H1 (cell line): ENCODE measurements around the gene VIPR2. TPM values are rescaled to one million over a fixed set of nuclear protein-coding genes. Genes with fewer than 3 reads are reported as not detected.

ENCODE experiments used
- CTCF ChIA-PET: fragments of 300-600 bp; sonication (Branson Sonifier 250); formaldehyde crosslinking; loops from one replicate; lab custom pipeline; 2021; ENCODE audit not compliant: partially characterized antibody; lab: Charles Lee
- POLR2A ChIA-PET: fragments of 300-600 bp; sonication (Branson Sonifier 250); formaldehyde crosslinking; loops from one replicate; lab custom pipeline; 2021; ENCODE audit warnings: inconsistent platforms; ENCODE audit not compliant: partially characterized antibody; lab: Charles Lee
- DNase-seq, 2 experiments: peaks; one replicate each; pipeline versions ENCODE4 v3.0.0 to v3.0.0-alpha.2; 2010 to 2022; ENCODE audit warnings: low spot score in 2 of 2, low read depth in 1 of 2, mixed read lengths in 1 of 2
- FAIRE-seq: peaks from 2 replicates; lab custom pipeline; 2011; peaks lifted over from hg19 to GRCh38; lab: Jason Lieb, UNC
- H2AFZ ChIP-seq: 2 replicates; pipeline ENCODE4 v1.8.1; 2012; ENCODE audit warnings: low read length, inconsistent platforms
- H2AK5ac ChIP-seq: 2 replicates; pipeline ENCODE4 v1.6.1; 2013; ENCODE audit warnings: low read depth, low read length
- H2BK120ac ChIP-seq: replicated peaks from 2 replicates; pipeline ENCODE3; 2013; ENCODE audit warnings: low read depth, low read length, inconsistent platforms
- H2BK12ac ChIP-seq: 2 replicates; pipeline ENCODE4 v1.6.1; 2013; ENCODE audit warnings: low read depth, low read length
- H2BK15ac ChIP-seq: 2 replicates; pipeline ENCODE4 v1.6.1; 2013; ENCODE audit warnings: low read length
- H2BK20ac ChIP-seq: 2 replicates; pipeline ENCODE4 v1.6.1; 2013; ENCODE audit warnings: low read length
- H2BK5ac ChIP-seq: 2 replicates; pipeline ENCODE4 v1.6.1; 2013; ENCODE audit warnings: low read depth, low read length
- H3K14ac ChIP-seq: 2 replicates; pipeline ENCODE4 v1.6.1; 2013; ENCODE audit warnings: inconsistent platforms; ENCODE audit not compliant: insufficient read length
- H3K18ac ChIP-seq: 2 replicates; pipeline ENCODE4 v1.6.1; 2013; ENCODE audit warnings: low read length; ENCODE audit errors: extremely low read depth
- H3K23ac ChIP-seq: 2 replicates; pipeline ENCODE4 v1.6.1; 2013; ENCODE audit warnings: inconsistent platforms; ENCODE audit not compliant: insufficient read length
- H3K23me2 ChIP-seq: 2 replicates; pipeline ENCODE4 v1.6.1; 2013; ENCODE audit warnings: low read depth, low read length
- H3K27ac ChIP-seq: 2 replicates; pipeline ENCODE4 v1.6.1; 2011; ENCODE audit warnings: low read depth, low read length, inconsistent platforms
- H3K27me3 ChIP-seq, 4 experiments: replicated peaks in 1 of 4; 1 replicate in 1 of 4; 2 replicates in 3 of 4; pipeline versions ENCODE4 v1.6.1 to v1.8.1; 2011 to 2013; ENCODE audit warnings: low read length in 3 of 4, mild to moderate bottlenecking in 3 of 4, inconsistent platforms in 2 of 4, mixed read lengths in 2 of 4, moderate library complexity in 1 of 4; ENCODE audit not compliant: control insufficient read depth in 3 of 4, insufficient read depth in 3 of 4; ENCODE audit errors: extremely low read depth in 1 of 4
- H3K36me3 ChIP-seq, 4 experiments: 2 replicates each; pipeline versions ENCODE4 v1.6.1 to v1.8.1; 2011 to 2013; ENCODE audit warnings: mild to moderate bottlenecking in 4 of 4, low read length in 3 of 4, moderate library complexity in 2 of 4, control low read depth in 1 of 4, inconsistent platforms in 1 of 4; ENCODE audit not compliant: insufficient read depth in 4 of 4, control insufficient read depth in 2 of 4
- H3K4ac ChIP-seq: replicated peaks from 2 replicates; pipeline ENCODE3; 2013; ENCODE audit warnings: low read length, low read depth, mixed read lengths, inconsistent platforms; ENCODE audit not compliant: insufficient read length
- H3K4me1 ChIP-seq, 4 experiments: replicated peaks in 1 of 4; 1 replicate in 1 of 4; 2 replicates in 3 of 4; pipeline versions ENCODE4 v1.6.1 to v1.8.1; 2011 to 2013; ENCODE audit warnings: low read length in 3 of 4, inconsistent platforms in 2 of 4, mixed read lengths in 1 of 4; ENCODE audit not compliant: insufficient read depth in 4 of 4, control insufficient read depth in 3 of 4
- H3K4me2 ChIP-seq, 2 experiments: 2 replicates each; pipeline versions ENCODE4 v1.6.1 to v1.8.1; 2011 to 2013; ENCODE audit warnings: low read depth in 2 of 2, low read length in 2 of 2, control low read depth in 1 of 2, inconsistent platforms in 1 of 2, mild to moderate bottlenecking in 1 of 2; ENCODE audit not compliant: insufficient read depth in 1 of 2
- H3K4me3 ChIP-seq, 4 experiments: fragments of 200-600, 300-600 bp in 1 of 4; sonication (generic), shearing (Covaris generic), sonication (Bioruptor Twin) in 1 of 4; 2 replicates each; pipeline versions ENCODE4 v1.5.1 to v1.8.1; 2011 to 2016; ENCODE audit warnings: low read length in 4 of 4, low read depth in 3 of 4, control low read depth in 2 of 4, inconsistent platforms in 2 of 4, mild to moderate bottlenecking in 2 of 4, mixed read lengths in 1 of 4, moderate library complexity in 1 of 4; ENCODE audit not compliant: insufficient read depth in 2 of 4; ENCODE audit errors: extremely low read depth in 1 of 4
- H3K56ac ChIP-seq: replicated peaks from 2 replicates; pipeline ENCODE3; 2013; ENCODE audit warnings: low read depth, mild to moderate bottlenecking, mixed read lengths, low read length, inconsistent platforms; ENCODE audit not compliant: insufficient read length
- H3K79me1 ChIP-seq: 2 replicates; pipeline ENCODE4 v1.6.1; 2013; ENCODE audit warnings: low read depth, low read length, control low read depth
- H3K79me2 ChIP-seq, 2 experiments: 2 replicates each; pipeline versions ENCODE4 v1.6.1 to v1.8.1; 2012 to 2013; ENCODE audit warnings: low read length in 2 of 2, mild to moderate bottlenecking in 2 of 2, inconsistent platforms in 1 of 2; ENCODE audit not compliant: insufficient read depth in 2 of 2, control insufficient read depth in 1 of 2
- H3K9ac ChIP-seq, 4 experiments: replicated peaks in 1 of 4; 1 replicate in 1 of 4; 2 replicates in 3 of 4; pipeline versions ENCODE4 v1.6.1 to v1.8.1; 2011 to 2013; ENCODE audit warnings: low read depth in 3 of 4, low read length in 3 of 4, control low read depth in 2 of 4, mild to moderate bottlenecking in 2 of 4, moderate library complexity in 2 of 4, inconsistent platforms in 1 of 4; ENCODE audit errors: extremely low read depth in 1 of 4
- H3K9me3 ChIP-seq, 2 experiments: 2 replicates each; pipeline versions ENCODE4 v1.6.1 to v1.8.1; 2012 to 2013; ENCODE audit warnings: mild to moderate bottlenecking in 2 of 2, moderate library complexity in 2 of 2, control low read depth in 1 of 2, inconsistent platforms in 1 of 2, low read depth in 1 of 2, low read length in 1 of 2, mixed read lengths in 1 of 2; ENCODE audit not compliant: insufficient read depth in 2 of 2
- H4K20me1 ChIP-seq, 2 experiments: replicated peaks in 1 of 2; 2 replicates each; pipeline versions ENCODE3 to v1.8.1; 2011 to 2013; ENCODE audit warnings: inconsistent platforms in 2 of 2, low read length in 2 of 2, mild to moderate bottlenecking in 1 of 2; ENCODE audit not compliant: insufficient read depth in 2 of 2, control insufficient read depth in 1 of 2
- H4K5ac ChIP-seq: 2 replicates; pipeline ENCODE4 v1.6.1; 2013; ENCODE audit warnings: low read length, low read depth, mixed read lengths, inconsistent platforms; ENCODE audit not compliant: insufficient read length
- H4K8ac ChIP-seq: 2 replicates; pipeline ENCODE4 v1.8.0; 2013; ENCODE audit warnings: mild to moderate bottlenecking, moderate library complexity, low read length, inconsistent platforms; ENCODE audit not compliant: insufficient read depth; ENCODE audit errors: extremely low read depth
- H4K91ac ChIP-seq: replicated peaks from 2 replicates; pipeline ENCODE3; 2013; ENCODE audit warnings: low read length, mixed read lengths, inconsistent platforms; ENCODE audit not compliant: insufficient read length
- ATF3 ChIP-seq: IDR thresholded peaks from 2 replicates; pipeline ENCODE4 v1.6.1; 2011; ENCODE audit warnings: low read depth, mild to moderate bottlenecking, low read length; ENCODE audit not compliant: insufficient read depth
- JUN ChIP-seq: IDR thresholded peaks from 2 replicates; pipeline ENCODE4 v1.6.1; 2011; ENCODE audit warnings: low read depth, mild to moderate bottlenecking, improper control_type of control experiment, low read length
- RFX5 ChIP-seq: IDR thresholded peaks from 2 replicates; pipeline ENCODE4 v1.6.1; 2011; ENCODE audit warnings: low read depth, low read length, improper control_type of control experiment, borderline replicate concordance
- SAP30 ChIP-seq: fragments of 300-600 bp; sonication (generic); IDR thresholded peaks from 2 replicates; pipeline ENCODE4 v1.7.1; 2012; ENCODE audit warnings: low read length, moderate library complexity, mild to moderate bottlenecking, inconsistent platforms; ENCODE audit not compliant: insufficient read depth, insufficient replicate concordance
- YY1 ChIP-seq: IDR thresholded peaks from 2 replicates; pipeline ENCODE4 v1.6.1; 2011; ENCODE audit warnings: low read depth, mild to moderate bottlenecking, low read length
- WGBS, 2 experiments: shearing (Covaris generic) in 1 of 2; methylation state at CpG; one replicate each; pipeline versions ENCODE4 v1.1.6 to v1.1.7; 2013 to 2015; ENCODE audit warnings: low lambda C conversion rate in 2 of 2, mixed read lengths in 2 of 2, inconsistent platforms in 1 of 2, low coverage in 1 of 2, missing lambda C conversion rate in 1 of 2; ENCODE audit not compliant: insufficient replicate concordance in 2 of 2, insufficient coverage in 1 of 2, insufficient read length in 1 of 2; ENCODE audit errors: extremely low coverage in 1 of 2, missing lambda C conversion rate in 1 of 2; 5-methylcytosine and 5-hydroxymethylcytosine counted together
- polyA plus RNA-seq, 7 experiments: library from polyadenylated mRNA; depleted of rRNA in 3 of 7; stranded (reverse) in 5 of 7; unstranded in 2 of 7; fragments of >200 nt in 5 of 7; fragments of 200-250 nt in 2 of 7; gene quantifications; 1 replicate in 5 of 7; 2 replicates in 1 of 7; 4 replicates in 1 of 7; pipeline versions ENCODE4 v1.2.1 to v1.2.3, GENCODE V29; 2011 to 2013; ENCODE audit warnings: missing spikeins in 2 of 7, mixed read lengths in 2 of 7
- total RNA-seq: library from RNA; stranded (reverse); fragmentation: NEBNext Ultra II Directional; extraction: Animal tissue kit (Norgen Biotek cat#: 25700); gene quantifications from 2 replicates; pipeline ENCODE4 v1.2.1, GENCODE V29; 2021
- TF ChIP-seq, protein P1 (sequence below): IDR thresholded peaks from 2 replicates; pipeline ENCODE4 v1.6.1; 2012; ENCODE audit warnings: inconsistent platforms

Gene VIPR2
- total and polyA plus RNA-seq, 2 of the 8 experiments (the other 6 are each of a cell fraction or from before 2014, with no cell fraction given), result 2.4 to 6.3 TPM

GRCh38 chr7:159091480-159092475 is 52.9 kb downstream of the VIPR2 start:
- Histone ChIP-seq H3K27me3 (no peaks in the 10 kb centered on the region), H2BK20ac (no peak overlapping the region), H3K9me3 (no peaks in the 10 kb centered on the region), H3K36me3 (no peaks in the 10 kb centered on the region), H3K4me3 (no peak overlapping the region), H2AK5ac (no peak overlapping the region), H3K56ac (no peak overlapping the region), H3K23me2 (no peaks in the 10 kb centered on the region; the same call in 1 of the 2 replicates), H2BK15ac (no peak overlapping the region), H3K9ac (no peak overlapping the region), H3K14ac (no peak overlapping the region), H2BK12ac (no peak overlapping the region), H4K8ac (no peak overlapping the region), H4K91ac (no peak overlapping the region), H2AFZ (no peak overlapping the region), H3K4me2 (no peak overlapping the region), H4K20me1 (peaks cover 0 to 2% of the 10 kb centered on the region in 2 experiments), H2BK5ac (0 out of 2 replicates have a peak overlapping the region, but pooled peaks have one; percentile 16), H3K27ac (no peak overlapping the region), H3K4ac (no peak overlapping the region), H3K79me2 (no peaks in the 10 kb centered on the region), H3K4me1 (no peaks in the 10 kb centered on the region), H3K79me1 (no peaks in the 10 kb centered on the region), H3K23ac (no peak overlapping the region), H3K18ac (no peak overlapping the region), H2BK120ac (no peak overlapping the region), H4K5ac (no peak overlapping the region)
- WGBS, 2 experiments, result 90 to 100% methylated on average over 1 to 26 of the region's 31 CpGs
- ChIA-PET CTCF (interaction anchor here (0.9 kb wide), 1 partner anchor 90 kb away, joined by 4 read pairs; no protein-coding TSS in a partner anchor), POLR2A (no interaction called here)
- DNase-seq (peak in 1 of 2 experiments; percentile 40), FAIRE-seq (no peak)
- TF ChIP-seq SAP30 (no peak), JUN (no peak), RFX5 (no peak), ATF3 (no peak), YY1 (no peak)
- TF ChIP-seq, protein P1, sequence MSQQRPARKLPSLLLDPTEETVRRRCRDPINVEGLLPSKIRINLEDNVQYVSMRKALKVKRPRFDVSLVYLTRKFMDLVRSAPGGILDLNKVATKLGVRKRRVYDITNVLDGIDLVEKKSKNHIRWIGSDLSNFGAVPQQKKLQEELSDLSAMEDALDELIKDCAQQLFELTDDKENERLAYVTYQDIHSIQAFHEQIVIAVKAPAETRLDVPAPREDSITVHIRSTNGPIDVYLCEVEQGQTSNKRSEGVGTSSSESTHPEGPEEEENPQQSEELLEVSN, result no peak
